ENCODE measurements around the gene NCF2.

The NCF2 gene, protein sequence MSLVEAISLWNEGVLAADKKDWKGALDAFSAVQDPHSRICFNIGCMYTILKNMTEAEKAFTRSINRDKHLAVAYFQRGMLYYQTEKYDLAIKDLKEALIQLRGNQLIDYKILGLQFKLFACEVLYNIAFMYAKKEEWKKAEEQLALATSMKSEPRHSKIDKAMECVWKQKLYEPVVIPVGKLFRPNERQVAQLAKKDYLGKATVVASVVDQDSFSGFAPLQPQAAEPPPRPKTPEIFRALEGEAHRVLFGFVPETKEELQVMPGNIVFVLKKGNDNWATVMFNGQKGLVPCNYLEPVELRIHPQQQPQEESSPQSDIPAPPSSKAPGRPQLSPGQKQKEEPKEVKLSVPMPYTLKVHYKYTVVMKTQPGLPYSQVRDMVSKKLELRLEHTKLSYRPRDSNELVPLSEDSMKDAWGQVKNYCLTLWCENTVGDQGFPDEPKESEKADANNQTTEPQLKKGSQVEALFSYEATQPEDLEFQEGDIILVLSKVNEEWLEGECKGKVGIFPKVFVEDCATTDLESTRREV

DNA sequence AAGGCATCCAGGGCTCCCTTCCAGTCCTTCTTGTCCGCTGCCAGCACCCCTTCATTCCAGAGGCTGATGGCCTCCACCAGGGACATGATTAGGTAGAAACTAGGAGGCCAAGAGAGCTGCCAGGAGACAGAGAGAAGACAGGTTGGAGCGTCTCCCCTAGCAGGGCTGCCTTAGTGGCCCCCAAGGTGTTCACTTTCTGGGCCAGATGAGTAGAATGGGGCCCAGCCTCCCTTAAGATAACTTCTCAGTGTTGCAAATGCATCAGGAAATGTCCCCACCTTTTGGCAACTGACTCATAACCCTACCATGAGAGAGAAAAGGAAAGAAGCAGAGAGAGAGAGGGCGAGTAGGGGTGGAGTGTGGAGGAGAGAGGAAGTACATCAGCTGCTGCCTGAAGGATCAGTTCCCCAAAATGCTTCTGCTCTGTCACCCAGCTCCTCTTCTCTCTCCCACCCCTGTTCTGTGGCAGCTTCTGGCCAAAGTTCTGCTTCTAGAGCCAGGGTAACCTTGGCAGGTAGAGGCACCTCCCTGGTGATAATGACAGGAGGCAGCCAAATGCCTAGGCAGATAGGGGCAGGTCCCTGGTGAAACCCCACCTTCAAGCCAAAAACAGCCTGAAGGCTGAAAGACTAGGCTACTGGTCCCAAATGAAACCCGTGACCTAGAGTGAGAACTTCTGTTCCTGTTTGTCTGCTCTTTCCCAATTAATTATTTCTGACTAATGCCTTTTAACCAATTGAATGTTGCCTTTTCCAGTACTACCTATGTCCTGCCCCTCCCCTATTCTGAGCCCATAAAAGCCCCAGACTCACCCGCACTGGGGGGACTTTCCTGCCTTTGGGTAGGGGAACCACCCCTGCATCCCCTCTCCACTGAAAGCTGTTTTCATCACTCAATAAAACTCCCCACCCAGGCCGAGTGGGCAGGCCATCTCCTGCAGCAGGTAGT lies at the start of gene NCF2:
Gene NCF2, minus strand, starts transcription at position 216 of the 948 bp plus-strand sequence. Its CDS starts 130 bp downstream, at position 86.
- Mint-ChIP-seq H3K9me3 (no peaks in the 10 kb centered on the region), H3K27ac (peak within 1 kb of the TSS; percentile 91), H3K4me3 (peak within 1 kb of the TSS; percentile 80), H3K27me3 (no peaks in the 10 kb centered on the region), H3K36me3 (no peaks in the 10 kb centered on the region), H3K4me1 (peaks cover 35% of the 10 kb centered on the region)
- peak; percentile 63 to 81 for DNase-seq (ENCODE audit: low spot score in 2 of 2)
- ATAC-seq (ENCODE audit: low read depth): peak; percentile 83

DNA sequence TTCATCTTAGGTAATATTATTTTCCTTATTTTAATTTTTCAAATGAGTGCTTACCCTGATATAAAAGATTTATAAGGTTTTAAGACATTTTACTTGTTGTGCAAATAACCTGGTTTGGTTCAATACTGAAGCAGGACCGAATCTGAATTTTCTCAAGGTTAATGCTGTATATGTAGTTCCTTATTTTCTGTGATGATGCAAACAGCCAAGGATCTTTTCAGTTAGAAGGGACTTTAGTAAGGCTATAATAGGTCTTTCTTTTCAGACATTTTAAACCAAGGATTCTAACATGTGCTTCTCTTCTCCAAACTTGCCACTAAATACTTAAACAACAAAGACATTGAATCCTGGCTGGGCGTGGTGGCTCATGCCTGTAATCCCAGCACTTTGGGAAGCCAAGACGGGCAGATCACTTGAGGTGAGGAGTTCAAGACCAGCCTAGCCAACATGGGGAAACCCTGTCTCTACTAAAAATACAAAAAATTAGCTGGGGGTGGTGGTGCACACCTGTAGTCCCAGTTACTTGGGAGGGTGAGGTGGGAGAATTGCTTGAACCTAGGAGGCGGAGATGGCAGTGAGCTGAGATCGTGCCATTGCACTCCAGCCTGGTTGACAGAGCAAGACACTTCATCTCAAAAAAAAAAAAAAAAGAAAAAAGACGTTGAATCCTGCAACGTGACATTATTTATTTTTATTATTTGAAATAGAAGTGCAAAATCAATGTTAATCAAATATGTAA lies 48.6 kb upstream of the NCF2 start:
- no peak for DNase-seq (ENCODE audit: low spot score in 2 of 2)
- Mint-ChIP-seq H3K9me3 (no peaks in the 10 kb centered on the region), H3K27ac (no peak overlapping the region), H3K36me3 (no peaks in the 10 kb centered on the region), H3K4me1 (peaks cover 11% of the 10 kb centered on the region), H3K27me3 (no peaks in the 10 kb centered on the region), H3K4me3 (no peak overlapping the region)
- no peak for ATAC-seq (ENCODE audit: low read depth)

DNA sequence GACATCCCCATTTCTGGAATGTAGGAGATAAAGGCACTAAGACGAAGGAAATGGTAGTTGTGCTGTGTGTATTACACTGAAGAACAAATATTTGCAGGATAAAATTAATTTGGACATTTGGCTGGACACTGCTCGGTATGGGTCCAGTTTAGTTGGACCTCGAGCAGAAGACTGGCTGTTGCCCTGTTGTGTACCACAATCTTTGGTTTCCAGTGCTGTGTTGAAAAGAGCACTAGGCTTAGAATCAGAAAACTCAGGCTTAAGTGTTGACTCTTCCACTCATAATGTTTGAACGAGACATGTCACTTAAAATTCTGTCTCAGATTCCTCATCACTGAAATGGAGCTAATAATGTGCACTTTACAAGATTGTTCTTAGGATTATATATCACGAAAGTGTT lies 46.5 kb upstream of the NCF2 start:
- DNase-seq (ENCODE audit: low spot score in 2 of 2) (no peak), ATAC-seq (ENCODE audit: low read depth) (no peak)
- Mint-ChIP-seq H3K9me3 (no peaks in the 10 kb centered on the region), H3K4me3 (peak overlapping the region; percentile 99), H3K27ac (peak overlapping the region; percentile 91), H3K27me3 (no peaks in the 10 kb centered on the region), H3K4me1 (peaks cover 17% of the 10 kb centered on the region), H3K36me3 (peaks cover under 1% of the 10 kb centered on the region)

DNA sequence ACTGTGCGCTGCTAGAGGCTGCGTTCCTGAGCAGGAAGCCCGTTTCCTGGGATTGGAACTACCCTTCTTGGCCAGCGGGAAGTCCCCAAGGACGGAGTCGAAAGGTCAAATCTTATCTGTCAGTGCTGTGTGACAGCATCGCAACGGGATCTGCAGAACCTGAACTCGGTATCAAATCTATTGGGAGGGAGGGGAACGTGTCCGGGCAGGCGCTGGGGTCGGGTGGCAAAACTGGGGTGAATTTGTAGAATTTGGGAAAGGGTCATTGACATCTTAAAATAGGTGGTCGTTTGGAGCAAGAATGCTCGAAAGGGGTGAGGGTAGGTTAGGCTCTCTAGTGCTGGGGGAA lies 46.0 kb upstream of the NCF2 start:
- Mint-ChIP-seq H3K9me3 (no peaks in the 10 kb centered on the region), H3K27ac (peak overlapping the region; percentile 91), H3K4me1 (peaks cover 19% of the 10 kb centered on the region), H3K36me3 (peaks cover 2% of the 10 kb centered on the region), H3K4me3 (peak overlapping the region; percentile 99), H3K27me3 (no peaks in the 10 kb centered on the region)
- no peak for ATAC-seq (ENCODE audit: low read depth)
- no peak for DNase-seq (ENCODE audit: low spot score in 2 of 2)

DNA sequence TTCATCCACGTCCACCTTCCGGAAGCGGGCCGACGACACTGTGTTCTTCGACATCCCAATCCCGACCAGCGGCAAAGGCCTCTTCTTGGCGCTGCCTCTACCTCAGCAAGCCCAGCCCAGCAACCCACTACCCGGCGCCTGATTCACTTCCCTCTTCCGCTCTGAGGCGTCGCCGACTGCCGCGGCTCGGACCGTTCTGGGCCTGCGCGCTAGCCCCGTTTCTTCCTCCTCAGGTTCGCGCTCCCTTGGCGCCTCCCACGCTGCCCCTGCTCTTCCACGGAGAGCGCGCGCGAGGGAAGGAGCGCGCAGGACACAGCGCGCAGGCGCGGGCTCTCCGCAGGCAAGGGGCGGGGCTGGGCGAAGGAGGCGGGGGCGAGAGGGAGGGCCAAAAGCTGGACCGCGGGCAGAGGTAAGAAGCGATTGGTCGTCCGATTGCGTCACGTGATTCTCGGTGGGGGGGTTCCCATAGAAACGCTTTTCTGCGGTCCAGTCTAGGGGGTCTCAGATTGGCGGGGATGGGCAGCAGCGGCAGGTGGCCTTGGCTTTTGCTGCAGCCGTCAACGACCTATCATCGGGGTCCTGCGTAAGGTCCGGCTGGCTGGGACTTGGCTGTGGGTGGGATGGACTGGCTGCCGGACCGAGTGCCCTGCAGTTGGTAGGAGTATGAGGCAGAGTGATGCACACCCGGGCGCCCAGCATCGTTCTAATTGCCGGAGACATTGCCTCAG lies 45.5 kb upstream of the NCF2 start, which contains the start of gene ARPC5:
Gene ARPC5, minus strand, starts transcription at position 178 of the 728 bp plus-strand sequence. Its CDS starts 124 bp downstream, at position 54.
- peak; percentile 85 to 91 for DNase-seq (ENCODE audit: low spot score in 2 of 2)
- ATAC-seq (ENCODE audit: low read depth): peak; percentile 84
- Mint-ChIP-seq H3K27ac (peak within 1 kb of the TSS; percentile 91), H3K4me3 (peak within 1 kb of the TSS; percentile 99), H3K36me3 (peaks cover 4% of the 10 kb centered on the region), H3K9me3 (no peaks in the 10 kb centered on the region), H3K27me3 (no peaks in the 10 kb centered on the region), H3K4me1 (peaks cover 21% of the 10 kb centered on the region)

DNA sequence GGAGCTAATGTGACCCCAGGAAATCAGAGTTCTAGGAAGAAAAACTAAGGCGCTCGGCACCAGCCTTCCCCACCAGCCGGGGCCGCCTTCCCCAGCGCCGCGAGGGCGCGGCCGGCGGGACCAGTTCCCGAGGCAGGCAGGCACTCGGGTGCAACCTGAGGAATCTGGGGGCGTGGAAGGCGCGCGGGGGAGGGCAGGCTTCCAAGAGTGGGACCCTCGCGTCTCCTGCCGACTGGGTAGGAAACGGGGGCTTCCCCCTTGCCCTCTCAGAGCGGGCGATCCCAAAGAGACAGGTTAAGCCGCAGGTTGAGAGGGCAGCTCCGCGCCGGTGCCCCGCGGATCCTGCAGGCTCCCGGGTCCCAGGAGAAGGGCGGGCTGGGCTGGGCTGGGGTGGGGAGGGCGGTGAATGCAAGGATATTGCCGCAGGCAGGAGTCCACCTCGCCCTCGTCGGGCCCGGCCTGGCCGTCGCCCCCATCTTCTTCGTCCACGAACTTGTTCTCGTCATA lies 44.9 kb upstream of the NCF2 start:
- Mint-ChIP-seq H3K9me3 (no peaks in the 10 kb centered on the region), H3K27me3 (no peaks in the 10 kb centered on the region), H3K36me3 (peaks cover 8% of the 10 kb centered on the region), H3K4me1 (peaks cover 25% of the 10 kb centered on the region), H3K27ac (peak overlapping the region; percentile 91), H3K4me3 (peak overlapping the region; percentile 99)
- no peak for DNase-seq (ENCODE audit: low spot score in 2 of 2)
- ATAC-seq (ENCODE audit: low read depth): peak; percentile 5

DNA sequence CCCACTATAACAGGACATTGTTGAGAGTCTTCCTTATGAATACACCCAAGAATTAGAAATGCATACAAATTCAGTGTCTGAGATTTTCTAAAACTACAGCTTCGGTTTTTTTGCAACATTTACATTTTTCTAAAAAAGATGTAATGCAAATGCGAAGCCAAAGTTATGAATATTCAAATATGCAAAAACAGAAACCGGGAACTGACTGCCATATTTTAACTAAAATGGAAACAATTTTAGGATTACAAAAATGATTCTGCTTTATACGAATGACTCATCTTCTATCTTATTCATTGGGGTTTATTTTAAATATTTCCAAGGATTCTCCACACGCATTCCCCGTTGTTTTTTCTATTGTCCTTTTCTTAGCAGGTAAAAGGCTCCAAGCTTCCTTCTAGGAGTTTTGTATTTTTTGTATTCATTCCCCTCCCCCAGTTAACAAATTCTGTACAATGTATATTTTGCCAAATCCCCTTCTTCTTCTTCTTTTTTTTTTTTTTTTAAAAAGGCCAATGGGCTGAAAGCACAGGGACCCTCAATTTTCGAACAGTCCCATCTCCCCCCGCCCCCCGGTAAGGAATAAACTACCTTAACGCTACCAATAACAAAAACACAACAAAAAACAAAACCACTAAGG lies 44.3 kb upstream of the NCF2 start:
- no peak for DNase-seq (ENCODE audit: low spot score in 2 of 2)
- Mint-ChIP-seq H3K4me3 (peak overlapping the region; percentile 99), H3K4me1 (peaks cover 27% of the 10 kb centered on the region), H3K36me3 (peaks cover 11% of the 10 kb centered on the region), H3K9me3 (no peaks in the 10 kb centered on the region), H3K27ac (peak overlapping the region; percentile 91), H3K27me3 (no peaks in the 10 kb centered on the region)
- ATAC-seq (ENCODE audit: low read depth): no peak

DNA sequence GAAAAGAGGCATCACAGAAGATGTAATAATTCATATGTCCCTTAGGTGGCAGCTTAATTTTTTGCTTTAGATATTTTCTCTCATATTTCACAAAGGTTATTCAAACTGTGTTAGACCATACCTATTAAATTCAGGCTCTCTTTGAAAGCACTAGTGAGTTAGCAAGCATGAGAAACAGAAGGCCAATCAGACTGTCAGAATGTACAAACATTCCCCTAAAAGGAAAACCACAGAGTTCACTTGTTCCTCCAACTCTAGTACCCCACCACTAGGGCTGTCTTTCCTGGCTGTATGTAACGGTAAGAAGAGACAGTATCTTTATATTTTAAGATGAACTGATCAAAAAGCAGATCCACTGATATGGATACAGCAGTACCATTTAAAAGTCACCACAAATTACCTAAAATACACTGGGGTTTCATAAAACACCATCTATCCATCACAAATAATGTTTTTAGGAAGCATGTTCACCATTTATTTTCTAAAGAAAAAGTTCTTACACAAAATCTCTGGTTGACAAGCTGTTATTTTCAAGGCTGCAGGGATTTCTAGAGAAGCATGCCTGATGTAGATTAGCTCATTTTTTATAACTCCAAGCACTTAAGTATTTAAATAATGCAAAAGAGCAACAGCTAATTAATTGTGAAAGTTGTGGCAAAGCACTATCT lies 43.6 kb upstream of the NCF2 start:
- no peaks in the 10 kb centered on the region for H3K9me3 Mint-ChIP-seq
- peak in 1 of 2 donors; percentile 23 for DNase-seq (ENCODE audit: low spot score in 2 of 2)
- H3K27ac Mint-ChIP-seq: peak overlapping the region; percentile 91
- peak overlapping the region; percentile 99 for H3K4me3 Mint-ChIP-seq
- ATAC-seq (ENCODE audit: low read depth): peak; percentile 45
- no peaks in the 10 kb centered on the region for H3K27me3 Mint-ChIP-seq
- H3K4me1 Mint-ChIP-seq: peaks cover 27% of the 10 kb centered on the region
- H3K36me3 Mint-ChIP-seq: peaks cover 11% of the 10 kb centered on the region

DNA sequence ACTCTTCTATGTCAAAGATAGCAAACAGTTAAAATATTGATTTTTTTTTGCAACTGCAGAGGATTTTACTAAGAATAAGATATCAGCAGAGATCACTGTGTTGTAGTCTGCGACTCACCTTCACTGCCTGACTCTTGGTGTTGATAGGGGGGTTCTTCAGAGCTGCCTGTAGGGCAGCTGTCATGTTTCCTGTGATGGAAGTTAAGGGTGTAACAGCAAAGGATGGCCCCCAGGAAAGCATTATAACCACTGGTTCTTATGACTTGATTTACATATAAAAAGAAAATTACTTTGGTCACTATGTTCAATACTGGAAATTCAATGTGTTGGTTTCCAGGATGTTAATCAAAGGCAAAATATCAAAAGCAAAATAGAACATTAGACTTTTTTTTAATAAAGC lies 42.7 kb upstream of the NCF2 start:
- DNase-seq (ENCODE audit: low spot score in 2 of 2) (no peak), ATAC-seq (ENCODE audit: low read depth) (no peak)
- Mint-ChIP-seq H3K36me3 (peaks cover 16% of the 10 kb centered on the region), H3K9me3 (no peaks in the 10 kb centered on the region), H3K27me3 (no peaks in the 10 kb centered on the region), H3K27ac (no peak overlapping the region), H3K4me1 (peaks cover 30% of the 10 kb centered on the region), H3K4me3 (no peak overlapping the region)

DNA sequence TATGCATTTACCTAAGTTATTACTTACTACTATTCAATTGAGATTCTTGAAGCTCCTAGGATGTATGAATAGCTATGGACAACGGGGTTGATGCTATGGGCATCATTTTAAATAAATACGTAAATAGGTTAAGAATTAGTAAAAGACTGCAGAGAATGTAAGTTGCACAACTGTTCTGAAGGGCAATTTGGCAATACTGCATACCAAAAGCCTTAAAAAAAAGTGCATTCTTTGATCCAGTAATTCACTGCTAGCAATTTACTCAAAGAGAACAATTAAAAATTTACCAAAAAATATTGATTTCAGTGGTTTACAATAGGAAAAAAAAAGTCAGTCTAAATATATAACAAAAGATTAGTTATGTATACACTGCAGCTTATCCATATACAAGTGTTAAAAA lies 41.9 kb upstream of the NCF2 start:
- no peak for ATAC-seq (ENCODE audit: low read depth)
- no peaks in the 10 kb centered on the region for H3K27me3 Mint-ChIP-seq
- no peak for DNase-seq (ENCODE audit: low spot score in 2 of 2)
- H3K27ac Mint-ChIP-seq: no peak overlapping the region
- no peak overlapping the region for H3K4me3 Mint-ChIP-seq
- H3K9me3 Mint-ChIP-seq: no peaks in the 10 kb centered on the region
- H3K4me1 Mint-ChIP-seq: peaks cover 30% of the 10 kb centered on the region
- peaks cover 16% of the 10 kb centered on the region for H3K36me3 Mint-ChIP-seq

DNA sequence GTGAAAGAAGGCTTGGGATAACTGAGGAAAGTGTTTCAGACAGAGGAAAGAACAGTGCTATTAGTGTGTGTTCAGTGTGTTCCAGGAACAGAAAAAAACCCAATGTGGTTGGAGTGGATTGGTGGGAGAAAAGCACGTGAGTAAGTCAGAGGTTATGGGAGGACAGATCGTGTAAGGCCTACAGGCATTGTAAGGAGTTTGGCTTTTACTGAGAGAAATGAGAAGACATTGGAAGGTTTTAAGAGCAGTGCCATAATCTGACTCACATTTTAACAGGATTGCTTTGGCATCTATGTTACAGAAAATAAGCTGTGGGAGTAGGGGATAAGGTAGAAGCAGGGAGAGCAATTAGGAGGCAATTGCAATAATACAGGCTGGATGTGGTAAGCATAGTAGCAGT lies 40.5 kb upstream of the NCF2 start:
- H3K4me3 Mint-ChIP-seq: peak overlapping the region; percentile 39
- no peaks in the 10 kb centered on the region for H3K9me3 Mint-ChIP-seq

DNA sequence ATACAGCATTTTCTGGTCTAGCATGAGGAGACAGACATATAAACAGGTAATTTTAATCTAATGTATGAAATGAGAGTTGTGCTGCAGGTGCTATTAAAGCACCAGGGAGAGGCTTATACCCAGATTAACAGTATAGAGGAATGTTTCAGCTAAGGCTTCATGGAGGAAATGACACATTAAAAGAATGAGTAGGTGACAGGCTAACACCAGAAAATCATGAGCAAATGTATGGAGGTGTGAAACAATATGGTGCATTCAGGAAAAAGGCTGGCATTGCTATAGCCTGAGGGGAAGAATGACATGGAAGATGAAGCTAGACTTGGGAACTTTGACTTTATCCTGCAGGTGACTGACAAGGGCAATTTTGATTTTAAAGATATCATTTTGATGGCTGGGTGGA lies 38.3 kb upstream of the NCF2 start:
- DNase-seq (ENCODE audit: low spot score in 2 of 2) (no peak), ATAC-seq (ENCODE audit: low read depth) (no peak)
- H3K27ac Mint-ChIP-seq: peak overlapping the region; percentile 20
- no peaks in the 10 kb centered on the region for H3K27me3 Mint-ChIP-seq
- H3K4me1 Mint-ChIP-seq: peaks cover 18% of the 10 kb centered on the region
- no peaks in the 10 kb centered on the region for H3K9me3 Mint-ChIP-seq
- H3K36me3 Mint-ChIP-seq: peaks cover 18% of the 10 kb centered on the region
- no peak overlapping the region for H3K4me3 Mint-ChIP-seq

More for the DNA sequence above, 40.5 kb upstream of the NCF2 start:
- DNase-seq (ENCODE audit: low spot score in 2 of 2): no peak
- Mint-ChIP-seq H3K4me1 (peaks cover 24% of the 10 kb centered on the region), H3K27me3 (no peaks in the 10 kb centered on the region), H3K36me3 (peaks cover 16% of the 10 kb centered on the region), H3K27ac (peak overlapping the region; percentile 25)
- no peak for ATAC-seq (ENCODE audit: low read depth)
